ENCODE results near the gene ADSS1. TPM values are rescaled to one million over a fixed set of nuclear protein-coding genes. Genes with fewer than 3 reads are reported as not detected.

The ADSS1 gene
- total RNA-seq, 1 experiment from 2014 or later = 1.2 TPM

- Histone ChIP-seq H3K27ac (no peak overlapping the region), H3K27me3 (no peaks in the 10 kb centered on the region), H3K36me3 (peaks cover 11% of the 10 kb centered on the region), H3K4me1 (peaks cover 3% of the 10 kb centered on the region), H3K9me3 (replicated peaks) (no peaks in the 10 kb centered on the region), H3K4me3 (no peak overlapping the region)
- no peak for DNase-seq
Observed at GRCh38 chr14:104782808-104783139, 58.7 kb downstream of the ADSS1 start.

GRCh38 chr14:104783484-104784217, 59.6 kb downstream of the ADSS1 start:
- H3K4me1 ChIP-seq = peaks cover 10% of the 10 kb centered on the region
- H3K9me3 ChIP-seq (replicated peaks) = no peaks in the 10 kb centered on the region
- DNase-seq = no peak
- peaks cover 13% of the 10 kb centered on the region for H3K36me3 ChIP-seq
- no peak overlapping the region for H3K27ac ChIP-seq
- no peaks in the 10 kb centered on the region for H3K27me3 ChIP-seq
- no peak overlapping the region for H3K4me3 ChIP-seq

- no peak overlapping the region for H3K27ac ChIP-seq
- H3K27me3 ChIP-seq = no peaks in the 10 kb centered on the region
- H3K36me3 ChIP-seq = peaks cover 16% of the 10 kb centered on the region
- no peak overlapping the region for H3K4me3 ChIP-seq
- no peak for DNase-seq
- peaks cover 15% of the 10 kb centered on the region for H3K4me1 ChIP-seq
- H3K9me3 ChIP-seq (replicated peaks) = no peaks in the 10 kb centered on the region
Observed at GRCh38 chr14:104784218-104784568, 60.2 kb downstream of the ADSS1 start.

- H3K36me3 ChIP-seq = peaks cover 20% of the 10 kb centered on the region
- no peak overlapping the region for H3K27ac ChIP-seq
- no peaks in the 10 kb centered on the region for H3K27me3 ChIP-seq
- peaks cover 15% of the 10 kb centered on the region for H3K4me1 ChIP-seq
- no peak for DNase-seq
- H3K9me3 ChIP-seq (replicated peaks) = no peaks in the 10 kb centered on the region
- H3K4me3 ChIP-seq = no peak overlapping the region
Observed at GRCh38 chr14:104784846-104785707, 61.0 kb downstream of the ADSS1 start.

- no peak for DNase-seq
- H3K27ac ChIP-seq = no peak overlapping the region
- H3K27me3 ChIP-seq = no peaks in the 10 kb centered on the region
- H3K4me3 ChIP-seq = no peak overlapping the region
- H3K4me1 ChIP-seq = peaks cover 15% of the 10 kb centered on the region
- H3K36me3 ChIP-seq = peaks cover 22% of the 10 kb centered on the region
- no peaks in the 10 kb centered on the region for H3K9me3 ChIP-seq (replicated peaks)
Observed at GRCh38 chr14:104785708-104786080, 61.7 kb downstream of the ADSS1 start.

- Histone ChIP-seq H3K9me3 (replicated peaks) (no peaks in the 10 kb centered on the region), H3K4me1 (peaks cover 15% of the 10 kb centered on the region), H3K27ac (no peak overlapping the region), H3K4me3 (no peak overlapping the region), H3K36me3 (peaks cover 24% of the 10 kb centered on the region), H3K27me3 (no peaks in the 10 kb centered on the region)
- no peak for DNase-seq
Observed at GRCh38 chr14:104786091-104786586, 62.1 kb downstream of the ADSS1 start.

- H3K9me3 ChIP-seq (replicated peaks) = no peaks in the 10 kb centered on the region
- no peaks in the 10 kb centered on the region for H3K27me3 ChIP-seq
- no peak for DNase-seq
- peaks cover 15% of the 10 kb centered on the region for H3K4me1 ChIP-seq
- H3K36me3 ChIP-seq = peaks cover 31% of the 10 kb centered on the region
- no peak overlapping the region for H3K27ac ChIP-seq
- H3K4me3 ChIP-seq = no peak overlapping the region
Observed at GRCh38 chr14:104786726-104787675, 63.0 kb downstream of the ADSS1 start.

- H3K4me1 ChIP-seq = peaks cover 15% of the 10 kb centered on the region
- H3K27me3 ChIP-seq = no peaks in the 10 kb centered on the region
- no peak for DNase-seq
- H3K9me3 ChIP-seq (replicated peaks) = no peaks in the 10 kb centered on the region
- H3K4me3 ChIP-seq = no peak overlapping the region
- H3K27ac ChIP-seq = no peak overlapping the region
- H3K36me3 ChIP-seq = peaks cover 33% of the 10 kb centered on the region
Observed at GRCh38 chr14:104787736-104788135, 63.7 kb downstream of the ADSS1 start.

GRCh38 chr14:104788161-104788818, 64.3 kb downstream of the ADSS1 start:
- peak; percentile 84 to 87 for DNase-seq
- no peak overlapping the region for H3K27ac ChIP-seq
- H3K4me1 ChIP-seq = peaks cover 15% of the 10 kb centered on the region
- H3K36me3 ChIP-seq = peaks cover 33% of the 10 kb centered on the region
- H3K4me3 ChIP-seq = no peak overlapping the region
- no peaks in the 10 kb centered on the region for H3K9me3 ChIP-seq (replicated peaks)
- no peaks in the 10 kb centered on the region for H3K27me3 ChIP-seq

GRCh38 chr14:104788873-104789663, 65.0 kb downstream of the ADSS1 start:
- H3K4me3 ChIP-seq = no peak overlapping the region
- no peaks in the 10 kb centered on the region for H3K9me3 ChIP-seq (replicated peaks)
- no peaks in the 10 kb centered on the region for H3K27me3 ChIP-seq
- no peak overlapping the region for H3K27ac ChIP-seq
- peaks cover 19% of the 10 kb centered on the region for H3K4me1 ChIP-seq
- no peak for DNase-seq
- H3K36me3 ChIP-seq = peaks cover 37% of the 10 kb centered on the region

GRCh38 chr14:104789752-104790743, 66.0 kb downstream of the ADSS1 start:
- Histone ChIP-seq H3K27me3 (no peaks in the 10 kb centered on the region), H3K4me1 (peaks cover 19% of the 10 kb centered on the region), H3K9me3 (replicated peaks) (no peaks in the 10 kb centered on the region), H3K27ac (no peak overlapping the region), H3K36me3 (peaks cover 37% of the 10 kb centered on the region), H3K4me3 (no peak overlapping the region)
- DNase-seq = no peak

- Histone ChIP-seq H3K27ac (no peak overlapping the region), H3K9me3 (replicated peaks) (no peaks in the 10 kb centered on the region), H3K36me3 (peaks cover 35% of the 10 kb centered on the region), H3K4me1 (peaks cover 25% of the 10 kb centered on the region), H3K4me3 (no peak overlapping the region), H3K27me3 (no peaks in the 10 kb centered on the region)
- no peak for DNase-seq
Observed at GRCh38 chr14:104791425-104791824, 67.4 kb downstream of the ADSS1 start.

Data from SJCRH30 (cell line).